GM15510 (cell line): ENCODE results near the gene LYZL6.

ENCODE experiments used
- POLR2A ChIP-seq: IDR thresholded peaks from 3 replicates; pipeline ENCODE4 v1.6.1; 2011; ENCODE audit warnings: borderline replicate concordance; ENCODE audit not compliant: insufficient read length; ENCODE audit errors: extremely low read depth

The LYZL6 gene

DNA sequence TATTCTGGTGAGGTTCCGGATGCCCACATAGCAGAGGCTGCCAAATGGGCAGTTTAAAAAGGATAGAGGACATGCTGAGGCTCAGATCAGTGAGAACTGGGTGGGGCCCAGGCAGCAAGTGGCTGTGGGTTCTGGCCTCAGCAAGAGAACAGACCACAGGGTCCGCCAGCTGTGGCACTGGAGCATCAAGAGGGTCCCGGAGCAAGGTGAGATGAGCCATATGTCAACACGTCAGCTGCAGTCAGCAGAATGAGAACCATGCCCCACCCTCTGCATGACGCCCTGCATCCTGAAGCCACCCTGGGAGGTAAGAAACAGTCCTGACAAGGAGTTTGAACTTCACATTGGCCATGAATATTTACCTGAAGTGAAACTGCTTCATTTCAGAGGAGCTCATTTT is 43.2 kb downstream of the LYZL6 start:
- TF ChIP-seq POLR2A = no peak

DNA sequence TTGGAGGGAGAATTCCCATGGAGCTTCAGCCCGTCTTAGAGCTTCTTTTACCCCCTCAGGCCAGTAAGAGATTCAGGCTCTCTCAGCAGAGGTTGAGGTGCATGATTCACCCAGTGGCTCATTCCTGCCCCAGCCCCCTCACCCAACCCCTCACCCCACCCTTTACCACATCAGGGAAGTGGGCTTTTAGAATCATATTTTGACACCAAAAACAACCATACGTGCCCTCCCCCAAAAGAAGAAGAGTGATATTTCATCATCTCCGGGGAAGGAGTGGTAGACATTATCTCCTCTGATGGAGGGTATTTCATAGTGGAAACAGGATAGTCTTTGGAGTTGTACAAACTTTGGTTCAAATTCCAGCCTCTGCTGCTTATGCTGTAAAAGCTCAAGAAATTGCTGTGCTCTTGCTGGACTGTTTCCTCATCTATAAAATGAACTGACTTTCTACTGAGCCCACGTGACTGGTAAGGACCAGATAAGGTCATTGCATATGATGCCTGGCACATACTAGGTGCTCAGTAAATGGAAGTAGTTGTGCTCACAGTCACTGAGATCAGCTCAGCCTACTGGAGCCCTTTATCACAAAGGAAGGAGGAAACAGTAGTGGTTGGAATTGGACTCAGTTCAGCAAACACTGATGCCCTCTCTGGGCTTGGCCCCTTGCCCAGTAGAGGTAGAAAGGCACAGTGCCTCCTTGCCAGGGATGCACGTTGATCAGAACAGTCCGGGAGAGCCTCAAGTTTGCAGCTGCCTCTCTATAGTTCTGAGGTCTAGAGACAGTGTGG is 45.0 kb downstream of the LYZL6 start:
- no peak for TF ChIP-seq POLR2A

DNA sequence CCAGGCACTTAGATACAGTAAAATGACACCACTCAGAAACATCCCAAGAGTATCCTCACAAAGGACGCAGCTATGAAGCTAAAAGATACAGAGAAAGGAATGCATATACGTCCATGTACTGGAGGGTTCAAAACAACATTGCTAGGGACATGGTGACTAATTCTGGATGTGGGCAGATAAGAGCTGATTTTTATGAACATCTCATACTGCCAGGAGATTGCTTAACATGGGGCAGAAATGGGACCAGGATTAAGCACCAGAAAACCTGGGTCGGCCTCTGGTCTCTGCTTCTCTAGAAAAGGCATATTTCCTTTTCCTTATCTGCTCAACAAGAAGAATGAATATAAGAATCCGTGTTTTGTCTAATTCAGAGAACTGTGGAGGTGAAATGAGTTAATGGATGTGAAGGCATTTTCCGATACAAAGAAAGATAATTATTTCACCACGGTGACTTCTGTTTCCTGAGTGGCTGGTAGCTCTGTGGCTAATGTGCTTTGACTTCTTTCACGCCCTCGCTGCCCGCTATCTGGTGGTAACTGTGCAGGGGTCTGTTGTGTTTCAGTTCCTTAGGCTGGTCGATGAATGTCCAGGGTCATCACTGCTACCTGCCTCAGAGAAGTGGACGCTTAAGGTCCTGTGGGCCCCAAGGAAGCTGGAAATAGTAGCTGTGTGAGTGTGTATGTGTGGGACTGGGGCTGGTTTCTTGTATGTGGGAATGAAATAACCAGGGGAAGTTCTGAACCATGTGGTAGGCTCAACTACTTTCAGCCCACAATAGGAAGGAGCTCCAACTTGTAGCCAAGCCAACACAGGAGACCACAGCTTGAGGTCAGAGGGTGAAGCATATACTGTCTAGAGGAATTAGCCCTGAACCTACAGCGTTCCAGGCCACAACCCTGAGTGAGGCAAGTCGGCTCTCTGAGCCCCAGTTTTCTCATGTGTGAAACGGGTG is 47.6 kb downstream of the LYZL6 start:
- no peak for TF ChIP-seq POLR2A

GRCh38 chr17:35894206-35894605 is 49.3 kb downstream of the LYZL6 start:
- TF ChIP-seq POLR2A = no peak

DNA sequence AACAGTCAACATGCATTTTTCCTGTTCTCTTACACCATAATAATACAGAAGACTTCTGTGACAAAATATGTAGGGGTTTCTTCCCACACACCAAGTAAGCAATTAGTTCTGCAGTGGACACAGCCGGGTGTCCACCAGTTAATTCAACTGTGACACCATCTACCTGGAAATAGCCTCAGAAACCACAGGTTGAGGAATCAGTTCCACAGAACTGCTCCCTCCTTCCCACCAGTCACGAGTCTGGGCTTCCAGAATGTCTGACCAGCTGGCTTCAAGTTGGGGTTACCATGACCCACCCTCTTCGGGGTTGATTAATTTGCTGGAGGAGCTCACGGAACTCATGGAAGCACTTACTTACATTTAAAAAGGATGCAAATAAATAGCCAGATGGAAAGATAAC is 49.8 kb downstream of the LYZL6 start:
- no peak for TF ChIP-seq POLR2A

GRCh38 chr17:35892091-35893035 is 51.1 kb downstream of the LYZL6 start:
- no peak for TF ChIP-seq POLR2A

GRCh38 chr17:35891269-35891668 is 52.2 kb downstream of the LYZL6 start:
- no peak for TF ChIP-seq POLR2A

GRCh38 chr17:35890774-35891155 is 52.7 kb downstream of the LYZL6 start:
- no peak for TF ChIP-seq POLR2A

GRCh38 chr17:35889818-35890773 is 53.4 kb downstream of the LYZL6 start:
- TF ChIP-seq POLR2A = no peak

GRCh38 chr17:35889241-35889640 is 54.3 kb downstream of the LYZL6 start:
- no peak for TF ChIP-seq POLR2A
